Measurements from ENCODE around the gene HMX1.

Gene HMX1

GRCh38 chr4:8863686-8864682 lies 7.7 kb downstream of the HMX1 start:
- H3K27me3 Mint-ChIP-seq, result peaks cover 97% of the 10 kb centered on the region
- no peak for DNase-seq
- no peaks in the 10 kb centered on the region for H3K9me3 Mint-ChIP-seq
- H3K4me1 Mint-ChIP-seq, result peaks cover 3% of the 10 kb centered on the region
- H3K27ac Mint-ChIP-seq, result no peak overlapping the region
- CTCF ChIA-PET, result no interaction called here
- no peaks in the 10 kb centered on the region for H3K36me3 Mint-ChIP-seq
- H3K4me3 Mint-ChIP-seq, result no peak overlapping the region

GRCh38 chr4:8862800-8863685 lies 8.6 kb downstream of the HMX1 start:
- Mint-ChIP-seq H3K27ac (no peak overlapping the region), H3K36me3 (no peaks in the 10 kb centered on the region), H3K4me3 (no peak overlapping the region), H3K27me3 (peaks cover 97% of the 10 kb centered on the region), H3K4me1 (peaks cover 4% of the 10 kb centered on the region), H3K9me3 (no peaks in the 10 kb centered on the region)
- DNase-seq, result no peak
- CTCF ChIA-PET, result no interaction called here

- no peaks in the 10 kb centered on the region for H3K36me3 Mint-ChIP-seq
- CTCF ChIA-PET, result no interaction called here
- H3K27me3 Mint-ChIP-seq, result peaks cover 97% of the 10 kb centered on the region
- H3K4me1 Mint-ChIP-seq, result peaks cover 5% of the 10 kb centered on the region
- no peak overlapping the region for H3K4me3 Mint-ChIP-seq
- H3K27ac Mint-ChIP-seq, result no peak overlapping the region
- no peaks in the 10 kb centered on the region for H3K9me3 Mint-ChIP-seq
- no peak for DNase-seq
Measured at GRCh38 chr4:8862334-8862733, 9.3 kb downstream of the HMX1 start.

- CTCF ChIA-PET, result no interaction called here
- no peak overlapping the region for H3K4me3 Mint-ChIP-seq
- DNase-seq, result no peak
Measured at GRCh38 chr4:8861576-8862295, 9.9 kb downstream of the HMX1 start.

GRCh38 chr4:8860892-8861575 lies 10.6 kb downstream of the HMX1 start:
- no peak overlapping the region for H3K4me3 Mint-ChIP-seq
- no peaks in the 10 kb centered on the region for H3K9me3 Mint-ChIP-seq
- CTCF ChIA-PET, result no interaction called here
- no peak overlapping the region for H3K27ac Mint-ChIP-seq
- DNase-seq, result no peak
- peaks cover 7% of the 10 kb centered on the region for H3K4me1 Mint-ChIP-seq
- H3K27me3 Mint-ChIP-seq, result peaks cover 97% of the 10 kb centered on the region
- H3K36me3 Mint-ChIP-seq, result no peaks in the 10 kb centered on the region

More at GRCh38 chr4:8861576-8862295, 9.9 kb downstream of the HMX1 start:
- H3K36me3 Mint-ChIP-seq, result no peaks in the 10 kb centered on the region
- H3K27me3 Mint-ChIP-seq, result peaks cover 97% of the 10 kb centered on the region
- peaks cover 5% of the 10 kb centered on the region for H3K4me1 Mint-ChIP-seq
- no peak overlapping the region for H3K27ac Mint-ChIP-seq
- H3K9me3 Mint-ChIP-seq, result no peaks in the 10 kb centered on the region

GRCh38 chr4:8860096-8860891 lies 11.3 kb downstream of the HMX1 start:
- CTCF ChIA-PET, result interaction anchor here (1.4 kb wide), 1 partner anchor 30 kb away, joined by 3 read pairs; no protein-coding TSS in a partner anchor
- no peaks in the 10 kb centered on the region for H3K9me3 Mint-ChIP-seq
- no peaks in the 10 kb centered on the region for H3K36me3 Mint-ChIP-seq
- no peak for DNase-seq
- peaks cover 97% of the 10 kb centered on the region for H3K27me3 Mint-ChIP-seq
- H3K4me1 Mint-ChIP-seq, result peaks cover 7% of the 10 kb centered on the region
- H3K4me3 Mint-ChIP-seq, result no peak overlapping the region
- H3K27ac Mint-ChIP-seq, result no peak overlapping the region

- Mint-ChIP-seq H3K4me3 (no peak overlapping the region), H3K27ac (peak overlapping the region; percentile 64), H3K27me3 (peaks cover 97% of the 10 kb centered on the region), H3K36me3 (no peaks in the 10 kb centered on the region), H3K4me1 (peaks cover 7% of the 10 kb centered on the region), H3K9me3 (no peaks in the 10 kb centered on the region)
- DNase-seq, result no peak
- CTCF ChIA-PET, result interaction anchor here (1.4 kb wide), 1 partner anchor 31 kb away, joined by 3 read pairs; no protein-coding TSS in a partner anchor
Measured at GRCh38 chr4:8859550-8860095, 12.0 kb downstream of the HMX1 start.

- Mint-ChIP-seq H3K4me3 (no peak overlapping the region), H3K27ac (no peak overlapping the region), H3K27me3 (peaks cover 97% of the 10 kb centered on the region), H3K9me3 (no peaks in the 10 kb centered on the region), H3K36me3 (no peaks in the 10 kb centered on the region), H3K4me1 (peaks cover 7% of the 10 kb centered on the region)
- DNase-seq, result no peak
- CTCF ChIA-PET, result no interaction called here
Measured at GRCh38 chr4:8858701-8859210, 12.9 kb downstream of the HMX1 start.

GRCh38 chr4:8857766-8858700 lies 13.6 kb downstream of the HMX1 start:
- Mint-ChIP-seq H3K4me1 (peaks cover 7% of the 10 kb centered on the region), H3K27ac (no peak overlapping the region), H3K36me3 (no peaks in the 10 kb centered on the region), H3K4me3 (peak overlapping the region; percentile 30), H3K27me3 (peaks cover 97% of the 10 kb centered on the region), H3K9me3 (no peaks in the 10 kb centered on the region)
- CTCF ChIA-PET, result no interaction called here
- peak; percentile 25 for DNase-seq

- Mint-ChIP-seq H3K4me1 (peaks cover 7% of the 10 kb centered on the region), H3K27ac (no peak overlapping the region), H3K27me3 (peaks cover 94% of the 10 kb centered on the region), H3K9me3 (no peaks in the 10 kb centered on the region), H3K36me3 (no peaks in the 10 kb centered on the region), H3K4me3 (peak overlapping the region; percentile 15)
- no peak for DNase-seq
- CTCF ChIA-PET, result no interaction called here
Measured at GRCh38 chr4:8856835-8857621, 14.6 kb downstream of the HMX1 start.

- Mint-ChIP-seq H3K27me3 (peaks cover 83% of the 10 kb centered on the region), H3K4me3 (no peak overlapping the region), H3K4me1 (peaks cover 7% of the 10 kb centered on the region), H3K9me3 (no peaks in the 10 kb centered on the region), H3K27ac (no peak overlapping the region), H3K36me3 (no peaks in the 10 kb centered on the region)
- CTCF ChIA-PET, result no interaction called here
- no peak for DNase-seq
Measured at GRCh38 chr4:8855818-8856245, 15.8 kb downstream of the HMX1 start.
